Karpas-422 (cell line): Measurements from ENCODE around the gene RAMP1. TPM values are rescaled to one million over a fixed set of nuclear protein-coding genes. Genes with fewer than 3 reads are reported as not detected.

Experiments used
- DNase-seq: peaks from one replicate; pipeline ENCODE4 v3.0.0-alpha.2; 2015
- H2AFZ ChIP-seq: fragments of 200-600 bp; sonication (generic); 2 replicates; pipeline ENCODE4 v1.6.1; 2014; ENCODE audit warnings: antibody characterized with exemption, low read length, mixed read lengths
- H3K27ac ChIP-seq: fragments of 200-600 bp; sonication (generic); 2 replicates; pipeline ENCODE4 v1.5.1; 2014; ENCODE audit warnings: mild to moderate bottlenecking, low read length, moderate library complexity
- H3K27me3 ChIP-seq: fragments of 200-600 bp; sonication (generic); 2 replicates; pipeline ENCODE4 v1.6.1; 2014; ENCODE audit warnings: low read length, mixed read lengths
- H3K36me3 ChIP-seq: fragments of 200-600 bp; sonication (generic); 2 replicates; pipeline ENCODE4 v1.6.1; 2014; ENCODE audit warnings: low read length, mixed read lengths; ENCODE audit not compliant: insufficient read depth
- H3K4me1 ChIP-seq: fragments of 200-600 bp; sonication (generic); 2 replicates; pipeline ENCODE4 v1.6.1; 2014; ENCODE audit warnings: mild to moderate bottlenecking, low read length, mixed read lengths
- H3K4me2 ChIP-seq: fragments of 200-600 bp; sonication (generic); 2 replicates; pipeline ENCODE4 v1.6.1; 2014; ENCODE audit warnings: low read length, low read depth, mild to moderate bottlenecking; ENCODE audit not compliant: poor library complexity, severe bottlenecking
- H3K4me3 ChIP-seq: fragments of 200-600 bp; sonication (generic); 2 replicates; pipeline ENCODE4 v1.5.1; 2014; ENCODE audit warnings: mild to moderate bottlenecking, antibody characterized with exemption, low read length, mixed read lengths
- H3K79me2 ChIP-seq: fragments of 200-600 bp; sonication (generic); 2 replicates; pipeline ENCODE4 v1.6.1; 2014; ENCODE audit warnings: mild to moderate bottlenecking, low read length, mixed read lengths
- H3K9ac ChIP-seq: fragments of 200-600 bp; sonication (generic); 2 replicates; pipeline ENCODE4 v1.6.0; 2014; ENCODE audit warnings: low read length
- H3K9me2 ChIP-seq: fragments of 200-600 bp; sonication (generic), shearing (Covaris generic); replicated peaks from 2 replicates; pipeline ENCODE4 v1.6.0; 2014; ENCODE audit warnings: mild to moderate bottlenecking, low read length, moderate library complexity; ENCODE audit not compliant: insufficient read depth
- H3K9me3 ChIP-seq: fragments of 300-700, 200-600 bp; sonication (generic); 2 replicates; pipeline ENCODE4 v1.6.1; 2014; ENCODE audit warnings: low read length, mixed read lengths
- H4K20me1 ChIP-seq: fragments of 200-600 bp; sonication (generic); 2 replicates; pipeline ENCODE4 v1.6.1; 2014; ENCODE audit warnings: mild to moderate bottlenecking, antibody characterized with exemption, low read length, low read depth; ENCODE audit not compliant: insufficient read depth
- total RNA-seq: library from RNA; depleted of rRNA; stranded (reverse); fragments of >200 nt; shearing (Covaris generic); gene quantifications from 2 replicates; pipeline ENCODE4 v1.2.3, GENCODE V29; 2014; ENCODE audit warnings: low replicate concordance

Gene RAMP1
- total RNA-seq, 1 experiment from 2014 or later, result not detected

DNA sequence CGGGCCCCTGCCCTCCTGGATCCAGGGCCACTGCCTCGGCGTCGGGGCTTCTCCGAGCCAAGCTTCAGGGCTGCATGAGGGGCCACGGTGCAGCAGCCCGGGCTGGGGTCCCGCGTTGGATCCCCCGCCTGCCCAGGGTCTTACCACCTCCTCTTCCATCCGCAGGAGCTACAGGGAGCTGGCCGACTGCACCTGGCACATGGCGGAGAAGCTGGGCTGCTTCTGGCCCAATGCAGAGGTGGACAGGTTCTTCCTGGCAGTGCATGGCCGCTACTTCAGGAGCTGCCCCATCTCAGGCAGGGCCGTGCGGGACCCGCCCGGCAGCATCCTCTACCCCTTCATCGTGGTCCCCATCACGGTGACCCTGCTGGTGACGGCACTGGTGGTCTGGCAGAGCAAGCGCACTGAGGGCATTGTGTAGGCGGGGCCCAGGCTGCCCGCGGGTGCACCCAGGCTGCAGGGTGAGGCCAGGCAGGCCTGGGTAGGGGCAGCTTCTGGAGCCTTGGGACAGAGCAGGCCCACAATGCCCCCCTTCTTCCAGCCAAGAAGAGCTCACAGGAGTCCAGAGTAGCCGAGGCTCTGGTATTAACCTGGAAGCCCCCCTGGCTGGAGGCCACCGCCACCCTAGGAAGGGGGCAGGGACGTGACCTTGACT, 52.1 kb downstream of the RAMP1 start:
- Histone ChIP-seq H3K27ac (no peak overlapping the region), H3K9me3 (no peaks in the 10 kb centered on the region), H3K4me2 (no peak overlapping the region), H3K9me2 (no peaks in the 10 kb centered on the region), H4K20me1 (no peaks in the 10 kb centered on the region), H3K4me3 (no peak overlapping the region), H3K27me3 (0 out of 2 replicates have a peak, but pooled peaks cover 3% of the 10 kb centered on the region), H2AFZ (no peak overlapping the region), H3K4me1 (no peaks in the 10 kb centered on the region), H3K36me3 (no peaks in the 10 kb centered on the region), H3K9ac (no peak overlapping the region), H3K79me2 (no peaks in the 10 kb centered on the region)
- no peak for DNase-seq

DNA sequence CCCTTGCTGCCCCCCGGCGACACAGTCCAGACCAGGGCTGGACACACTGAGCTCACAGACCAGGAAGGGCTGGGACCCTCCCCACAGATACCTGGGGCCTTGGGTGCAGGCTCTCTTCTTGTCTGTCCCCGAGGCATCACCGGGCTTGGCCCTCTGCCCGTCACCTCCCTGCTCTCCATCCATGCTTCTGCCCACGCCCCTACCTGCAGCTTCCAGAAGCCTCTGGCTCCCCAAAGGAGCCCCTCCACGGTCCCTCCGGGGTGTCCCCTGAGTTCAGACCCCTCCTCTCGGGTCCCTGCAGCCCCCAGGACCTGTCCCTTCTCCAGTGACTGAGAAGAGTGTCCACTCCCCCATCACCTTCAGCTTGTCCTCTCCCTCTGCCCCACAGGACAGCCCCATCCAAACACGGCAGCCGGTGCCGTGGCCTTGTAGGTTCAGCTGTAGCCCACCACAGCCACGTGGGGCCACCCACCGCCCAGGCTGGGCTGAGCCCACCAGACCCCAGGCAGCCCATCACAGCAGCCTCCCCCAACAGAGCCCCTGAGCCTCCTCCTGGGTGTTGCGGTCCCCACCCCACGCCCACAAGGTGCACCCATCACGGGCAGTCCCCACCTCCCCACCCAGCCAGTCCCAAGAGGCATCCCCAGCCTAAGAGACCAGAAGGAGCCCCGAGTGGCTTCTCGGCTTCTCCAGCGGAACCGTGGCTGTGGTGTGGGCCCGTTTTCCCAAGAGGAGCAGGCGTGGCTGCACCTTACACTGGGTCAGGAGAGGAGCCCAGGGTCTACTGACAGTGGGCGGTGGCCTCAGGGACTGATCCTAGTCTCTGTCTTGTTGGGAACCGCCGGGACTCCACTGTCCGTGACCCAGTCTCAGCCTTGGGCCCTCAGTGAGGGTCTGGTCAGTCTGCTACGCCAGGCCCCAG, 53.1 kb downstream of the RAMP1 start:
- Histone ChIP-seq H2AFZ (no peak overlapping the region), H3K79me2 (no peaks in the 10 kb centered on the region), H3K27me3 (0 out of 2 replicates have a peak, but pooled peaks cover 3% of the 10 kb centered on the region)

DNA sequence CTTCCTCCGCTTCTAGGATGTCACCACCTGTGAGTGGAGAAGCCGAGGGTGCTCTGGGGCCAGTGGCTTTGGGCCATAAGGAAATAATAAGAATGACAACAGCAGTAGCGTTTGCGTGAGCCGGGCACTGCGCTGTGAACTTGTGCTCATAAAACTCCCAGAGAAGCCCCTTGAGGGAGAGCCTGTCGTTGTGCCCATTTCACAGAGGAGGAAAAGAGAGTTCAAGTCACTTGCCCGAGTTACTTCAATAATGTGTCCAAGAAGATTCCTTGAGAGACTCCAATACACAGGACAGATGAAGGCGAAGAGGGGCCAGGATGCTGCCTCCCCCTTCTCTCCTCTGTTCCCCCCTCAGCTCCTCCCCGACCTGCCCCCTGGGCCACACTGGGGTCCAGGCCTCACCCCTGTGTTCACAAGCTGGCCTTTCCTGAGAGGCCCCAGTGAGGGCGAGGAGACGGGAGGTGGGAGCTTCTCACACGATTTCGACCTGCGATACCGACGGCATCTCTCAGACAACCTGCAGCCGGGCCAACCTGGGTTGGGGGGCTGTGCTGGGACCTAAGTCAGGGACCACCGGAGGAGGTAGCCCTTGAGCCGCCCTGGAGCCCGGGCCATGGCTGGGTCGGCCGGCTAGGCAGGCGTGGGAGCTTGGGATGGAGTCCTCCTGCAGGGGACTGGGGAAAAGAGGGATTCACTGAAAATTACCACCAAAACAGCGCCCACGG, 53.9 kb downstream of the RAMP1 start:
- no peaks in the 10 kb centered on the region for H3K79me2 ChIP-seq
- no peaks in the 10 kb centered on the region for H4K20me1 ChIP-seq
- DNase-seq, result no peak
- no peaks in the 10 kb centered on the region for H3K9me3 ChIP-seq
- no peak overlapping the region for H3K9ac ChIP-seq
- no peak overlapping the region for H3K4me3 ChIP-seq
- no peaks in the 10 kb centered on the region for H3K36me3 ChIP-seq
- H3K27ac ChIP-seq, result no peak overlapping the region
- H3K4me2 ChIP-seq, result no peak overlapping the region
- H3K4me1 ChIP-seq, result no peaks in the 10 kb centered on the region
- no peak overlapping the region for H2AFZ ChIP-seq
- H3K27me3 ChIP-seq, result 0 out of 2 replicates have a peak, but pooled peaks cover 3% of the 10 kb centered on the region
- H3K9me2 ChIP-seq, result no peaks in the 10 kb centered on the region

More for the DNA sequence above, 53.1 kb downstream of the RAMP1 start:
- H3K4me1 ChIP-seq, result no peaks in the 10 kb centered on the region
- DNase-seq, result no peak
- H3K4me2 ChIP-seq, result no peak overlapping the region
- no peaks in the 10 kb centered on the region for H3K36me3 ChIP-seq
- no peaks in the 10 kb centered on the region for H3K9me3 ChIP-seq
- H3K9ac ChIP-seq, result no peak overlapping the region
- no peaks in the 10 kb centered on the region for H4K20me1 ChIP-seq
- H3K27ac ChIP-seq, result no peak overlapping the region
- no peaks in the 10 kb centered on the region for H3K9me2 ChIP-seq
- H3K4me3 ChIP-seq, result no peak overlapping the region

DNA sequence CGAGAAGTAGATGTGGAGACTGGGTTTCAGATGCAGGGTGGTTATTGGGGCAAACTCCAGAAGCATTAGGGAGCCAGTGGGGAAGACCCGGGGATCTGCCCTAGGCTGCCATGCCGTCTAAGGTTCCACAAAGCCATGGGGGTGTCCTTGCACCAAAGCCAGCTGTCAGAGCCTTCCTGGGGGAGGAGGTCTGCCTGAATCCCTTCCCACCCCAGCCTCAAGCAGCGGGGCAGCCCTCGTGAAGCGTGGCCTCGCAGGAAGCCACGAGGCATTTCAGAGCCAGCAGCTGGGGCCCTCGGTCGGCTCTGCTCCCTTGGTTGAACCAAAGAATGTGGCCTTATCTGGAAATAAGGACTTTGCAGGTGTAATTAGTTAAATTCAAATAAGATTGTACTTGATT, 56.2 kb downstream of the RAMP1 start:
- Histone ChIP-seq H3K27ac (no peak overlapping the region), H3K36me3 (no peaks in the 10 kb centered on the region), H2AFZ (no peak overlapping the region), H3K9me2 (no peaks in the 10 kb centered on the region), H3K9me3 (no peaks in the 10 kb centered on the region), H3K79me2 (no peaks in the 10 kb centered on the region), H4K20me1 (no peaks in the 10 kb centered on the region), H3K4me3 (no peak overlapping the region), H3K27me3 (0 out of 2 replicates have a peak, but pooled peaks cover 3% of the 10 kb centered on the region), H3K9ac (no peak overlapping the region), H3K4me1 (no peaks in the 10 kb centered on the region), H3K4me2 (no peak overlapping the region)
- DNase-seq, result no peak

DNA sequence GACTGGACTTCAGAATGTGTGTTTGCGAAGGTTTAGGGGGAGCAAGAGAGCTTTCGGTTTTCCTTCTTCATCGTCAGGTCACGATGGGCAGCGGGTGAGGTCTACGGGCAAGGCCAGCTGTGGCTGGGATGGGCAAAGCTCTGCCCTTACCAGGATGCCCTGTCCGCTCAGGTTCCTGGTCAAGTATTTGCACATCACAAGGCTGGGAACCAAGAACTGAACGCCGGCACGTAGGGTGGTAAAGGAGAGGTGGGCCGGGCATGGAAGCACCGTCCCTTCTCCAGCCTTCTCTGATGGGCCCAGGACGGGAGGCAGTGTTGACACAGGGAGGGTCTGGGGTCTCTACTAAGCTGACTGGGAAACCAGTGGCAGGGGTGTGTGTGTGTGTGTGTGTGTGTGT, 56.9 kb downstream of the RAMP1 start:
- no peak for DNase-seq
- Histone ChIP-seq H3K36me3 (no peaks in the 10 kb centered on the region), H3K4me2 (no peak overlapping the region), H3K27me3 (no peaks in the 10 kb centered on the region), H4K20me1 (no peaks in the 10 kb centered on the region), H3K79me2 (no peaks in the 10 kb centered on the region), H2AFZ (no peak overlapping the region), H3K9ac (no peak overlapping the region), H3K9me3 (no peaks in the 10 kb centered on the region), H3K27ac (no peak overlapping the region), H3K4me1 (no peaks in the 10 kb centered on the region), H3K9me2 (no peaks in the 10 kb centered on the region), H3K4me3 (no peak overlapping the region)

DNA sequence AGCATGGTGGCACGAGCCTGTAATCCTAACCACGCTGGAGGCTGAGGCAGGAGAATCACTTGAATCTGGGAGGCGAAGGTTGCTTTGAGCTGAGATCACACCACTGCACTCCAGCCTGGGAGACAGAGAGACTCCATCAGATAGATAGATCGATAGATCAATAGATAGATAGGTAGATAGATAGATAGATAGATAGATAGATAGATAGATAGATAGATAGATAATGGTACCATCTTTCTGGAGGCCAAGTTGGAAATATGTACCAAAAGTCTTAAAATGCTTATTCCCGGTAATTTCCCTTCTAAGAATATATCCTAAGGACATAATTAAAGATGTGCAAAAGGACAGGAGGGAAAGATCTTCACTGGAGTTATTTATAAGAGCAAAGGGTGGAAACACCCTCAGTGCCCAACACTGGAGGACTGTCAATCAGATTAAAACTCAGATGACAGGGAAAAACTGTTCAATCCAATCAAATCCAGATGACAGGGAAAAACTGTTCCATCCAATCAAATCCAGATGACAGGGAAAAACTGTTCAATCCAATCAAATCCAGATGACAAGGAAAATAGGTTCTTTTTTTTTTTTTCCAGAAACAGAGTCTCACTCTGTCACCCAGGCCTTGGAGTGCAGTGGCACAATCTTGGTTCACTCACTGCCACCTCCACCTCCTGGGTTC, 58.4 kb downstream of the RAMP1 start:
- Histone ChIP-seq H4K20me1 (no peaks in the 10 kb centered on the region), H3K4me1 (no peaks in the 10 kb centered on the region), H3K9ac (no peak overlapping the region), H3K9me2 (no peaks in the 10 kb centered on the region), H3K4me2 (no peak overlapping the region), H3K27ac (no peak overlapping the region), H2AFZ (no peak overlapping the region), H3K36me3 (no peaks in the 10 kb centered on the region), H3K9me3 (no peaks in the 10 kb centered on the region), H3K4me3 (no peak overlapping the region), H3K79me2 (no peaks in the 10 kb centered on the region), H3K27me3 (no peaks in the 10 kb centered on the region)
- DNase-seq, result no peak

DNA sequence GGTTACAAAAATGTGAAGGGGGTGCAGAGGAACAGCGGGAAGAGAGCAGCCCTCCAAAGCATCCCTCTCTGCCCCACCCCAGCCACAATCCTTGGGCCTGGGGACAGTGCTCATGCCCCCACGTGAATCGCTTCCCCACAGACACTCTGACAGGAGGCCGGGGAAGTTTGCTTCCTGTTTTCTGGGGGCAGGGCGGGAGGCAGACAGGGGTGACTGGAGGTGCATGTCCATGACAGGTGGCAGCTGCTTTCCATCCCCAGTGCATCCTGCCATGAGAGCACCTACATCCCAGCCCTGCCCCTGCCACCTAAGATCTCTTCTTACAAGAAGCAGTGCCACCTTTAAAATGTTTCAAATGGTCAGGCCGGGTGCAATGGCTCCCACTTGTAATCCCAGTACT, 60.2 kb downstream of the RAMP1 start:
- Histone ChIP-seq H3K36me3 (no peaks in the 10 kb centered on the region), H3K27ac (no peak overlapping the region), H4K20me1 (no peaks in the 10 kb centered on the region), H3K4me2 (no peak overlapping the region), H3K9ac (no peak overlapping the region), H3K79me2 (no peaks in the 10 kb centered on the region), H3K9me2 (no peaks in the 10 kb centered on the region), H3K4me3 (no peak overlapping the region), H2AFZ (no peak overlapping the region), H3K27me3 (no peaks in the 10 kb centered on the region), H3K4me1 (peaks cover 4% of the 10 kb centered on the region), H3K9me3 (no peaks in the 10 kb centered on the region)
- no peak for DNase-seq
